Right forelimb (tissue), 1 donor: ENCODE results near the gene CBLB.

Source experiments
- DNase-seq: peaks from one replicate; pipeline ENCODE4 v3.0.0-alpha.2; 2018

Gene CBLB

DNA sequence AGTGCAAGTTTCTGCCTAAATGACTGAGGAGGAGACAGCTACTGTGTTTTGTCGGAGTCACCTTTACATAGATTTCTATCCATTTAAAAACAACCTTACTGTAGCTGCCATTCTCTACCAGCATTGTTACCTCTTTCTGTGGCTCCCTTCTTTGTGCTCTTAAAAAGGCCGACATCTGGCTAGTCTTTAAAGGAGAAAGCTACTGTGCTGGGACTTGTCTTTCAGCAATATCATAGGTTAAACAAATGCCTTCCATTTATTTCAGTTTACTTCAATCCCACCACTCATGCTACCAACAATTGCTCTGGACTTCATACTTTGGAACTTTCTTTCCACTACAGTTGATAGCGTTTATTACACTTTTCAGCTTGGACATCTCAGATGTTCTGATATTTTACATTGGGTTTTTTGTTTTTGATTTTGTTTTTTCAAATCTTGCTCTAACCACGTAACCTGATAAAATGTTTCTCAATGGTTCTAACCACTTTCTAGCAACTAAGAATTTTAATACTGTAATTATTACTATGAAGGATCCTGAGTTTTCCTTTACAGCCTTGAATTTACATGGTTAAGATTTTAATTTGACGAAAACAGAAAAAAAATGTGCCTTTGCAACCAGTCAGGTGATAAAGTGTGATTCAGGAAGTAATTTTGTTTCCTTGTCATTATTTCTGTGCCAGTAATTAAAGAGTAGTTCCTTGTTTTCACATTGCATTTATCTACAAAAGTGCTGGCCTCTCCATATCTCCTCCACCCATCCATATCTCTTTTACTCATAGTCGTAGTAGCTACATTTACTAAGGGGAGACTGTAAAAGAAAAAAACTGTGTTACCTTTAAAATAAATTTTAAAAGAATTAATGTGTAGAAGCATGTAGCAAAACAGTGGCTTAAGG is 1.3 kb upstream of the CBLB start:
- no peak for DNase-seq

- DNase-seq, result no peak
Measured at GRCh38 chr3:105869531-105869833, 670 bp upstream of the CBLB start.

DNA sequence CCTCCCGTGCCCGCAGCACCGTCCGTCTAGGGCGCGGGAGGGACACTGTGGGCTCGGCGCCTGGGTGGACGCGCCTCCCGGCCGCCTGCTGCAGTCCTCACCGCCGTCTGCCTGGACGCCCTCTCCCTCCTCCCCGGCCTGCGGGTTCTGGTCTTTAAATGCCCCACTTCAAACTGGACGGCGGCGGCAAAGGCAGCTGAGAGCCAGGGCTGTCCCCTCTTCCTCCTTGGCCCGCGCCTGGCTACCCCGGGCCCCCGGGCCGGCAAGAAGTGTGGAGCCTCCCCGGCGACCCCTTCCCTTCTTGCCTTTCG is 426 bp downstream of the CBLB start:
- no peak for DNase-seq

- DNase-seq, result no peak
Measured at GRCh38 chr3:105867712-105868430, 941 bp downstream of the CBLB start.

DNA sequence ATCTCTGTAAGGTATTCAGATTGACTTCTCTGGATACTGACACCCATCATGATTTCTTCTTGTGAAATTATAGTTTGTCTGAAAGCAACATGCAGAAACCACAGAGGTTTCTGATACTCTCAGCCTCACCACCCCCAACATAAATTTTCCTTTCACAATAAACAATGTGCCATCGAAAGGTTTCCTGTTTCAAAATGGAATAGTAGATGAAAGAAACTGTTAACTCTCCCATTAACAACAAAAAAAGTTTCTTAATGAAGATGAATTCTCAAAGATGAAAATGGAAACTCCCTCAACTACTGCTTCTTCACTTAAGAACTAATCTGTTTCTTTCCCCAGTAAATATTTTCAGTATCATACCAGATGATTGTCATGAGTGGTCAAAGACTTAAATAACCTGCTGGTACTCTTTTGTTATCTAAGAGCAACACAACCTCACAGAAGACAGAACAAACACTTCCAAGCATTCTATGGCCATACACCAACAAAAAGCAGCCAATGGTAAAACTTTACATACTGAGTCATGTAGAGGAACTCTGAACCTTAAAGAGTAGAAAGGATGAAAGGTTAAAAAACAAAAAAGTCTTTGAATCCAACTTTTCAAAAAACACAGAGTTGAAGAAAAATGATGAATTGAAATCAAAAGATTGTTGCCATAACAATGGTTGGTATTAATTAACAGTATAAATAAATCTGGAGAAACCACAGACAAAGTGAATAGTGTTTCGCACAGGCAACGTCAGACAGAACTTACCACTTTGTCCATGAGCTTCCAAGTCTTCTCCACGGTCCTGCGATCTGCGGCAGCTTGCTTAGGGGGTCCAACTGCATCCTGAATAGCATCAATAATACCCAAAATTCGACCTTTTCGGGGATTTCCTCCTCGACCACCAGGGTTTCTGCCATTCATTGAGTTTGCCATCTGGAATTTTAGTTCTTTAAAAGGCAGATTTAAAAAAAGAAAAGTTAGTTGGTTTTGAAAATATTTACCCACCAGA is 1.9 kb downstream of the CBLB start:
- DNase-seq, result no peak

- no peak for DNase-seq
Measured at GRCh38 chr3:105865867-105866350, 2.9 kb downstream of the CBLB start.

DNA sequence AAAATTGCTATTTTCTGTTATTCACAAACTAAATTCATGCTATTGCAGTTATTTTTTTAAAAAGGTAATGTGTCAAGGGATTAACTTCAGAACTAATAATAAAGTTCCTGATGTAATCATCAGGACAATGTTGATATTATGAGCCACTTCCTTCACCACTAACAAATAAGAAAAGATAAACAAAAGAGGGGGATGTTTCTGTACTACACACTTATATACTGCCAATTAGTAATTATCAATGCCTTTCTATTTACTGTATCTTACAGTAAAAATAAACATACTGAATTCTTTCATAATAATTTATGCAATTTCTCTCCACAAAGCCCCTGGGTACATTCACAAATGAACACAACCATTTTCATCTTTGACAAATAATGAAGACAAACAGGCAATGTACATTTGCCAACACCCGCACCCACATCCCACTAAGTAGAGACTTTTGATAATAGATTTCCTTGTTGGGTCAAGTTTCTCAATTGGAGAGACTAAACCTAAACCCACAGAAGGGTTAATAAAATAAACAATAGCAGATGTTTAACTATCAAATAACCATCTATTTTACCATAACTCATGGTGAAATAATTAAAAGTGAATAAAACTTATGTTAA is 3.7 kb downstream of the CBLB start:
- DNase-seq, result no peak

DNA sequence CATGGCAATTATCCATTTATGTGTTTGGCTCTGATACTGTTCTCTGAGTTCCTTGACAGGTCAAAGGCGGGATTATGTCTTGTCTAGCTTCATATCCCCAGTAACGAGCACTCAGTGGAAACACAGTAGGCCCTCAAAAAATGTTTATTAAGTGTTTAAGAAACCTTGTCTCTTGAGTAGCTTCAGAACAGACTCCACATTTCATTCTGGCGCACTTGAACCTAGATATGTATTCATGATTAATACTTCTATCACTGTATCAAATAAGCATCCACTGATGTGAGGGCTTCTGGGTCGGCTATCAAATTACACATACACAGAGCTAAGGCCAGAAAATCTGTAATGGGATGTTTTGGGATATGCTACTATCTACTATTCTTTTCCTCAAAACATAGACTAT is 4.6 kb downstream of the CBLB start:
- DNase-seq, result no peak

GRCh38 chr3:105863608-105864007 is 5.2 kb downstream of the CBLB start:
- no peak for DNase-seq

- no peak for DNase-seq
Measured at GRCh38 chr3:105862217-105862616, 6.6 kb downstream of the CBLB start.

DNA sequence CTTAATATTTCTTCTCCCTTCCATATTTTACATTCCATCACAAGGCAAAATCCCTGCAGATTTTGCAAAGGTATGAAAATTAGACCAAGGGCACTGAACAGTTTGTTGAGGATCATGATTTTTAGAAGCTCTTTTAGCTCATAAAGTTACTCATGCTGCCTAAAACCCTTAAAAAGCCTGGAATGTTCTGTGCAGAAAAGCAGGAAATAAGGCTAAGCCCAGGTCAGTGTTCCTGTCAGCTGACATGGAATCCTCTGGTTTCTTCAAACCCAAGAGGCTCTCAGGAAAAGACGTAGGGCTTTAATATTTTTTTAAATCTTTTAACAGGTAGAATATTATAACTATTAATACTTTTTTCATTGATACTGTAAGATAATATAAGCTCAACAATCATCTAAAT is 8.2 kb downstream of the CBLB start:
- no peak for DNase-seq

GRCh38 chr3:105858017-105858416 is 10.8 kb downstream of the CBLB start:
- DNase-seq, result no peak

- DNase-seq, result no peak
Measured at GRCh38 chr3:105857601-105858000, 11.2 kb downstream of the CBLB start.

DNA sequence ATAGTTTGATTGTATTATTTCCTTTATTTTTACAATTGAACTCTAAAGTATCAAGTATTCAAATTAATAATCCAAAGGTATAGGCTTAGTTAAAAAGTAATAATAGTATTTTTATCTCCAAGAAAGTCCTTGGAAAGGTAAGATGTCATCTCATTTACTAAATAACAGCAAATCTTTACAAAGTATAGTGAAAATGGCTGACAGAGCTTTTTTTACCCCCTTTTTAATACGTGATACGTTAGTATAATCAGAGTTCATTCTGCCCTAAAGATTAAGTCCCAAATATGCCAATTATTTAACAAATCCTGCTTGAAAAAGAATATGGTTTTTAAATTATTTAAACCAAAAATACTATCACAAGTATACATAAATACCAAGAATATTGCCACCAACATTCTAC is 12.2 kb downstream of the CBLB start:
- no peak for DNase-seq

DNA sequence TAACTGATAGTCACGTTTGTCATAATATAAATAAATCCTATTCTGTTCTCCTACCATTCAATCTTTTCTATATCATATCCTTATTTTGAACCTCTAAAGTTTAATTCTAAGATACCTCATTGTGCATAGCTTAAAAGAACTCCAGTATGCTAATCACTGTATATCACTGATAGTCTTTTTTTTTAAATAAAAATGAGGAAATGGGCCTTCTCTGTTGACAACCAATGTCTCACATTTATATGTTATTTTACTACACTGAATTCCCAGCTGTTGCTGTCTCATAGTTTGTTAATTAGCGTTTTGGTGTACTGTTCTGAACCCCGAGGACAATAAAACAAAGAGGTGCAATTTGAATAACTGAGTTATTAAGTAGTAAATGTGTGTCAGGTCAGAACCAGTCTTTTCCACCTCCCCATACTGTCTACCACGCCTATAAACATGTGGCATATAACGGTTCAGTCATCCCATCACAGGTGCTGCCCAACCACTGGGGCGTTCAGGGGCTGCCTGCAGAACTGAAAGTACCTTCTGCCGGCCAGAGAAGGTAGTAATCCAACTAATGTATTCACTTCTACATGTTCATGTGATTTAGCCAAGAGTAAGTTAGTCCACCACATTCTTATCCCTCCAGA is 14.9 kb downstream of the CBLB start:
- DNase-seq, result no peak

- no peak for DNase-seq
Measured at GRCh38 chr3:105851582-105851981, 17.2 kb downstream of the CBLB start.

DNA sequence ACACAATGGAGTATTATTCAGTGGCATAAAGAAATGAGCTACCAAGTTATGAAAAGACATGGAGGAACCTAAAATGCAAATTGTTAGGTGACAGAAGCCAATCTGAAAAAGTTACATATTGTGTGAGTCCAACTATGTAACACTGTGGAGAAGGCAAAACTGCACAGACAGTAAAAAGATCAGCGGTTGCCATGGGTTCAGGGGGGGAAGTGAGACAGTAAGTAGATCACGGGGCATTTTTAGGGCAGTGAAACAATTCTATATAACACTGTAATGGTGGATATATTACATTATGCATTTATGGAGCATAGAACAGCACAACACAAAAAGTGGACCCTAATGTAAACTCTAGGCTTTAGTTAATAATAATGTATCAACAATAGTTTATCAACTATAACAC is 17.6 kb downstream of the CBLB start:
- DNase-seq, result no peak

GRCh38 chr3:105850593-105850992 is 18.2 kb downstream of the CBLB start:
- DNase-seq, result no peak

DNA sequence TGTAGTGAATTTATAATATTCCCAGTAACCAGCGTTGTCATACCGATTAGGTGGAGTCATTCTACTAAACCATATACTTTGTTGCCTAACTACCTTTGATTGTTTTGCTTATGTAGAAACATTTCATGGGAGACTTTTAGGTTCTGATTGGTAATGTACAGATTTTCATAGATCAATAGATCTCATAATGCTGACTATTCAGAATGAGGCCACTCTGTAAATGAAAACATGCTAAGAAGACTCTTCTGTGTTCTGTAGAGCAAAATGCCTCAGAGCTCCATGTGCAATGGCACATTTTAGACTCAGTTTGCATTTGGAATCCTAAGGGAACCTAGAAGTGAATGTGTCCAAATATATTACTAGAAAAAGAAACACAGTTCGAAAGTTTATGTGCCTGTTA is 20.0 kb downstream of the CBLB start:
- DNase-seq, result no peak

- no peak for DNase-seq
Measured at GRCh38 chr3:105847865-105848264, 20.9 kb downstream of the CBLB start.

DNA sequence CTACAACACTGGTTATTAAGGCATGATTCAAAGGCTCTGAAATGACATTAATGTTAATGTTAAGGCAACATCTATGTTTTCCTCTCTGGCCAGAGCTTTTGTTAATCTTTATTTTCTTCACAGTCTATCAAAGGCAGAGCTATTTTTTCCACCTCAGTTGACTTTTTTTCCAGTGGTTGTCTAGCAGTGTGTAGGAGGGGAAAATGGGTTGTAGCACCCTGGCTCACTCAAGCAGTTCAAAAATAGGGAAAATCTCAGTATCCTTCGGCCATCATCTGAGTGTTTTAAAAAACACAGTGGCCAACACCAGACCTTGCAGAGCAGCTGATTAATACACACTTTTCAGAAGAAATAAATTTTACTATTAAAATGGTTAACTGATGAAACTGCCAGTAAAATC is 21.4 kb downstream of the CBLB start:
- no peak for DNase-seq

- no peak for DNase-seq
Measured at GRCh38 chr3:105846809-105847208, 22.0 kb downstream of the CBLB start.
